Hepatocyte (in vitro differentiated cells): ENCODE measurements around the gene AP4S1. TPM values are rescaled to one million over a fixed set of nuclear protein-coding genes. Genes with fewer than 3 reads are reported as not detected.
"Not testable (repeated sequence)": the region's sequence is repeated elsewhere in the genome, so short reads cannot be mapped to it uniquely, and the experiment has no call there.

Experiments
- DNase-seq: peaks from one replicate; pipeline ENCODE4 v3.0.0-alpha.2; 2016; ENCODE audit warnings: low spot score
- H2AFZ ChIP-seq: fragments of 200-600 bp; sonication (generic); 2 replicates; pipeline ENCODE4 v1.6.0; 2016; ENCODE audit warnings: antibody characterized with exemption, mild to moderate bottlenecking
- H3K27ac ChIP-seq: fragments of 200-600 bp; sonication (generic); 2 replicates; pipeline ENCODE4 v1.5.1; 2016; ENCODE audit warnings: mild to moderate bottlenecking
- H3K27me3 ChIP-seq: fragments of 200-600 bp; sonication (generic); 2 replicates; pipeline ENCODE4 v1.6.1; 2016
- H3K36me3 ChIP-seq: fragments of 200-600 bp; sonication (generic); replicated peaks from 2 replicates; pipeline ENCODE4 v1.5.1; 2016; ENCODE audit warnings: low read depth; ENCODE audit not compliant: insufficient read depth
- H3K4me1 ChIP-seq: fragments of 200-600 bp; sonication (generic); 2 replicates; pipeline ENCODE4 v1.5.1; 2016; ENCODE audit warnings: mild to moderate bottlenecking, moderate library complexity; ENCODE audit not compliant: insufficient read depth
- H3K4me2 ChIP-seq: fragments of 200-600 bp; sonication (generic); 2 replicates; pipeline ENCODE4 v1.6.0; 2016
- H3K4me3 ChIP-seq: fragments of 200-600 bp; sonication (generic); 2 replicates; pipeline ENCODE4 v1.5.1; 2016; ENCODE audit warnings: mild to moderate bottlenecking
- H3K79me2 ChIP-seq: fragments of 200-600 bp; sonication (generic); 2 replicates; pipeline ENCODE4 v1.6.0; 2017; ENCODE audit warnings: mild to moderate bottlenecking
- H3K9me2 ChIP-seq: fragments of 200-600 bp; sonication (generic); replicated peaks from 2 replicates; pipeline ENCODE4 v1.6.0; 2017; ENCODE audit warnings: mild to moderate bottlenecking; ENCODE audit not compliant: insufficient read depth
- H3K9me3 ChIP-seq: fragments of 200-600 bp; sonication (generic); 2 replicates; pipeline ENCODE4 v1.5.1; 2016; ENCODE audit warnings: low read depth, mild to moderate bottlenecking
- H4K20me1 ChIP-seq: fragments of 200-600 bp; sonication (generic); 2 replicates; pipeline ENCODE4 v1.6.0; 2016; ENCODE audit warnings: mild to moderate bottlenecking; ENCODE audit not compliant: insufficient read depth, poor library complexity, severe bottlenecking
- CTCF ChIP-seq: fragments of 200-600 bp; sonication (generic); IDR thresholded peaks from 2 replicates; pipeline ENCODE4 v1.5.1; 2016; ENCODE audit warnings: antibody characterized with exemption, mild to moderate bottlenecking; ENCODE audit not compliant: poor library complexity
- EZH2 ChIP-seq: fragments of 200-600 bp; sonication (generic); IDR thresholded peaks from 2 replicates; pipeline ENCODE4 v1.6.1; 2016; ENCODE audit warnings: antibody characterized with exemption, mild to moderate bottlenecking, borderline replicate concordance
- EZH2phosphoT487 ChIP-seq: fragments of 200-600 bp; sonication (generic); IDR thresholded peaks from one replicate; pipeline ENCODE4 v1.6.1; 2018; ENCODE audit warnings: antibody characterized with exemption, mild to moderate bottlenecking, low read depth, moderate library complexity; ENCODE audit not compliant: unreplicated experiment, severe bottlenecking
- WGBS: methylation state at CpG from one replicate; pipeline ENCODE4 v1.1.6; 2016; ENCODE audit warnings: low lambda C conversion rate; ENCODE audit errors: missing lambda C conversion rate; 5-methylcytosine and 5-hydroxymethylcytosine counted together
- polyA plus RNA-seq: library from polyadenylated mRNA; unstranded; fragments of >200 nt; fragmentation: Nextera tagmentation; extraction: Ambion mirVana; gene quantifications from 2 replicates; pipeline ENCODE4 v1.2.1, GENCODE V29; 2016
- total RNA-seq: library from RNA; depleted of rRNA; stranded (reverse); fragments of >200 nt; gene quantifications from 2 replicates; pipeline ENCODE4 v1.2.3, GENCODE V29; 2014

Gene AP4S1
- total and polyA plus RNA-seq, 2 experiments from 2014 or later: 5.2 to 14.0 TPM

- H4K20me1 ChIP-seq: no peaks in the 10 kb centered on the region
- no peaks in the 10 kb centered on the region for H3K36me3 ChIP-seq
- H2AFZ ChIP-seq: no peak overlapping the region
- H3K27me3 ChIP-seq: no peaks in the 10 kb centered on the region
- no peak overlapping the region for H3K4me2 ChIP-seq
- H3K27ac ChIP-seq: no peak overlapping the region
- no peaks in the 10 kb centered on the region for H3K4me1 ChIP-seq
- WGBS: 94% methylated on average over 7 of the region's 7 CpGs
- no peaks in the 10 kb centered on the region for H3K9me3 ChIP-seq
- H3K9me2 ChIP-seq: no peaks in the 10 kb centered on the region
- H3K4me3 ChIP-seq: no peak overlapping the region
- DNase-seq: no peak
- no peak for TF ChIP-seq CTCF
- TF ChIP-seq EZH2: no peak
- TF ChIP-seq EZH2phosphoT487: no peak
- H3K79me2 ChIP-seq: peaks cover 3% of the 10 kb centered on the region
These were observed 25.6 kb downstream of the AP4S1 start for GRCh38 chr14:31051023-31051422.

DNA sequence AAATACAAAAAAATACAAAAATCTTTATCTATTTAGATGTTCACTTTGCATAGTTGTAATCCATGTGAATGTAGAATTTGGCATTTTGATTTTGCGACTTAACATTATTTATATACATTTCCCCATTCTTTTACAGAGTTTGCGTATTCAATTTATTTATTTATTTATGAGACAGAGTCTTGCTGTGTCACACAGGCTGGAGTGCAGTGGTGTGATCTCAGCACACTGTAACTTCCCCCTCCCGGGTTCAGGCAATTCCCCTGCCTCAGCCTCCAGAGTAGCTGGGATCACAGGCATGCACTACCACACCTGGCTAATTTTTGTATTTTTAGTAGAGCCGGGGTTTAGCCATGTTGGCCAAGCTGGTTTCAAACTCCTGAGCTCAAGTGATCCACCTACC, 26.1 kb downstream of the AP4S1 start:
- Histone ChIP-seq H3K36me3 (no peaks in the 10 kb centered on the region), H4K20me1 (no peaks in the 10 kb centered on the region), H3K79me2 (peaks cover 3% of the 10 kb centered on the region), H3K4me1 (no peaks in the 10 kb centered on the region), H2AFZ (no peak overlapping the region), H3K9me2 (no peaks in the 10 kb centered on the region), H3K9me3 (no peaks in the 10 kb centered on the region), H3K4me3 (no peak overlapping the region), H3K4me2 (no peak overlapping the region), H3K27ac (no peak overlapping the region), H3K27me3 (no peaks in the 10 kb centered on the region)
- no peak for DNase-seq
- WGBS: 76% methylated on average over 4 of the region's 4 CpGs
- TF ChIP-seq EZH2: no peak
- no peak for TF ChIP-seq EZH2phosphoT487
- TF ChIP-seq CTCF: no peak

DNA sequence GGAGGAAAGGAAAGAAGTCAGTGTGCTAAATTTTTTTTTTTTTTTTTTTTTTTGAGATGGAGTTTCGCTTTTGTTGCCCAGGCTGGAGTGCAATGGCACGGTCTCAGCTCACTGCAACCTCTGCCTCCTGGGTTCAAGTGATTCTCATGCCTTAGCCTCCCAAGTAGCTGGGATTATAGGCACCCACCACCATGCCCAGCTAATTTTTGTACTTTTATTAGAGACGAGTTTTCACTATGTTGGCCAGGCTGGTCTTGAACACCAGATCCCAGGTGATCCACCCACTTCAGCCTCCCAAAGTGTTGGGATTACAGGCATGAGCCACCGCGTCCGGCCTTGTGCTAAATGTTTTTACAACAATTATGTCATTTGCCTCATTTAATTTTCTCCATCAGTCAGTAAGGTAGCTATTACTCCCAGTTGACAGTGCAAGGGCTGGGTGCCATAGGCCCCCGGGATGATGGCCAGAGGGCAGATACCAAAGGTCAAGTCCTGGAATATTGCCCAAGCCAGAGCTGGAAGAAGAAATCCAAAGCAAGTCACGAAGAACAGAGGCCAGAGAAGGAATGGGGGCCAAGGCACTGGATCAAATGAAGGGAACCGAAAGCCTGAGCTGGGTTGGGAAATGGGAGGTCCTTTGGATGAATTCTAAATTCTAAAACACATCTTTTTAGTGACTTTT, 27.6 kb downstream of the AP4S1 start:
- H3K79me2 ChIP-seq, H3K4me3 ChIP-seq, H3K9me2 ChIP-seq, H3K36me3 ChIP-seq, H3K4me1 ChIP-seq, H2AFZ ChIP-seq, H4K20me1 ChIP-seq, H3K9me3 ChIP-seq, H3K4me2 ChIP-seq, H3K27me3 ChIP-seq, H3K27ac ChIP-seq: not testable (repeated sequence)
- DNase-seq: peak; percentile 23
- 92% methylated on average over 9 of the region's 9 CpGs for WGBS

DNA sequence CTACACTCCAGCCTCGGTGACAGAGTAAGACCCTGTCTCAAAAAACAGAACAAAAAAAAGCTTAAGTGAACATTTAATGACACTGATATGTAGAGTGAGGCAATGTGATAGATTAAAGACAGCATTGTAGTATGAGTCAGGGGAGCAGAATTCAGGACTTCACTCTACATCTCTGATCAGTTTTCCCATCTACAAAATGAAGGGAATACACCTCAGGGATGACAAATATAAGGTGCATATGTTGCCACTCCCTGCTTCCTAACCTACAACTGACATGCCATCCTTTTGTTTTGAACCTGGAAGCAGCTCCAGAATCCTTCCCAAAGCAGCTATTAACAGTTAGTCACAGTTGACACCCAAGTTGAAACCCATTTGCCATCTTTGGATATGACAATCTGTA, 31.6 kb downstream of the AP4S1 start:
- no peaks in the 10 kb centered on the region for H3K9me2 ChIP-seq
- WGBS: 94% methylated on average over 1 of the region's 1 CpG

More for the DNA sequence above, 31.6 kb downstream of the AP4S1 start:
- Histone ChIP-seq H2AFZ (no peak overlapping the region), H3K36me3 (no peaks in the 10 kb centered on the region), H3K4me1 (peaks cover 15% of the 10 kb centered on the region), H4K20me1 (no peaks in the 10 kb centered on the region), H3K4me2 (no peak overlapping the region), H3K79me2 (peaks cover 3% of the 10 kb centered on the region), H3K27me3 (no peaks in the 10 kb centered on the region), H3K27ac (no peak overlapping the region), H3K9me3 (no peaks in the 10 kb centered on the region), H3K4me3 (no peak overlapping the region)
- DNase-seq: no peak
- no peak for TF ChIP-seq CTCF
- TF ChIP-seq EZH2phosphoT487: no peak
- TF ChIP-seq EZH2: no peak
